DOHH2 (cell line): ENCODE results near the gene EPN2.

Experiments used
- H3F3A ChIP-seq: fragments of 200-600 bp; sonication (generic), shearing (Covaris generic); 2 replicates; pipeline ENCODE4 v1.6.0; 2016; ENCODE audit warnings: antibody characterized with exemption, mild to moderate bottlenecking; ENCODE audit not compliant: control insufficient read depth, insufficient read depth
- H3K27ac ChIP-seq: fragments of 200-600 bp; sonication (generic); 2 replicates; pipeline ENCODE4 v1.5.1; 2014; ENCODE audit warnings: low read depth, mild to moderate bottlenecking, low read length, moderate library complexity
- H3K27me3 ChIP-seq: fragments of 200-600 bp; sonication (generic); 2 replicates; pipeline ENCODE4 v1.6.1; 2014; ENCODE audit warnings: mild to moderate bottlenecking, low read length, mixed read lengths; ENCODE audit not compliant: control insufficient read depth
- H3K36me3 ChIP-seq: fragments of 200-600 bp; sonication (generic); 2 replicates; pipeline ENCODE4 v1.6.1; 2014; ENCODE audit warnings: mild to moderate bottlenecking, low read length, moderate library complexity, mixed read lengths; ENCODE audit not compliant: control insufficient read depth
- H3K4me1 ChIP-seq: fragments of 200-600 bp; sonication (generic); 2 replicates; pipeline ENCODE4 v1.6.1; 2014; ENCODE audit warnings: mild to moderate bottlenecking, low read length, mixed read lengths; ENCODE audit not compliant: control insufficient read depth
- H3K4me2 ChIP-seq: fragments of 200-600 bp; sonication (generic); 2 replicates; pipeline ENCODE4 v1.6.0; 2014; ENCODE audit warnings: mild to moderate bottlenecking, low read length, moderate library complexity
- H3K4me3 ChIP-seq: fragments of 200-600 bp; sonication (generic); 2 replicates; pipeline ENCODE4 v1.5.1; 2014; ENCODE audit warnings: mild to moderate bottlenecking, low read length, mixed read lengths
- H3K79me2 ChIP-seq: fragments of 200-600 bp; sonication (generic); 2 replicates; pipeline ENCODE4 v1.6.1; 2014; ENCODE audit warnings: mild to moderate bottlenecking, low read length, mixed read lengths; ENCODE audit not compliant: control insufficient read depth
- H3K9me2 ChIP-seq: fragments of 200-600 bp; sonication (generic); replicated peaks from 2 replicates; pipeline ENCODE4 v1.6.1; 2014; ENCODE audit warnings: mild to moderate bottlenecking, low read length, mixed read lengths; ENCODE audit not compliant: control insufficient read depth
- H3K9me3 ChIP-seq: fragments of 200-600 bp; sonication (generic); 2 replicates; pipeline ENCODE4 v1.6.1; 2014; ENCODE audit warnings: antibody characterized with exemption, low read length, mixed read lengths; ENCODE audit not compliant: control insufficient read depth, insufficient read depth
- H4K20me1 ChIP-seq: fragments of 200-600 bp; sonication (generic); 2 replicates; pipeline ENCODE4 v1.6.0; 2014; ENCODE audit warnings: low read depth, mild to moderate bottlenecking, antibody characterized with exemption, low read length, moderate library complexity; ENCODE audit not compliant: control insufficient read depth, insufficient read depth
- EZH2phosphoT487 ChIP-seq: fragments of 200-600 bp; sonication (generic); IDR thresholded peaks from 2 replicates; pipeline ENCODE4 v1.6.1; 2017; ENCODE audit warnings: borderline replicate concordance, mild to moderate bottlenecking, antibody characterized with exemption, low read length, moderate library complexity, mixed read lengths
- TF ChIP-seq, protein P1 (sequence below): fragments of 200-600 bp; sonication (generic); IDR thresholded peaks from one replicate; pipeline ENCODE4 v1.5.1; 2014; ENCODE audit warnings: antibody characterized with exemption, mild to moderate bottlenecking, low read depth, low read length; ENCODE audit not compliant: poor library complexity, severe bottlenecking

The EPN2 gene

GRCh38 chr17:19345067-19345460, 107.9 kb downstream of the EPN2 start:
- no peaks in the 10 kb centered on the region for H4K20me1 ChIP-seq
- TF ChIP-seq EZH2phosphoT487 = no peak
- TF ChIP-seq, protein P1, sequence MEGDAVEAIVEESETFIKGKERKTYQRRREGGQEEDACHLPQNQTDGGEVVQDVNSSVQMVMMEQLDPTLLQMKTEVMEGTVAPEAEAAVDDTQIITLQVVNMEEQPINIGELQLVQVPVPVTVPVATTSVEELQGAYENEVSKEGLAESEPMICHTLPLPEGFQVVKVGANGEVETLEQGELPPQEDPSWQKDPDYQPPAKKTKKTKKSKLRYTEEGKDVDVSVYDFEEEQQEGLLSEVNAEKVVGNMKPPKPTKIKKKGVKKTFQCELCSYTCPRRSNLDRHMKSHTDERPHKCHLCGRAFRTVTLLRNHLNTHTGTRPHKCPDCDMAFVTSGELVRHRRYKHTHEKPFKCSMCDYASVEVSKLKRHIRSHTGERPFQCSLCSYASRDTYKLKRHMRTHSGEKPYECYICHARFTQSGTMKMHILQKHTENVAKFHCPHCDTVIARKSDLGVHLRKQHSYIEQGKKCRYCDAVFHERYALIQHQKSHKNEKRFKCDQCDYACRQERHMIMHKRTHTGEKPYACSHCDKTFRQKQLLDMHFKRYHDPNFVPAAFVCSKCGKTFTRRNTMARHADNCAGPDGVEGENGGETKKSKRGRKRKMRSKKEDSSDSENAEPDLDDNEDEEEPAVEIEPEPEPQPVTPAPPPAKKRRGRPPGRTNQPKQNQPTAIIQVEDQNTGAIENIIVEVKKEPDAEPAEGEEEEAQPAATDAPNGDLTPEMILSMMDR = no peak
- H3K27ac ChIP-seq = no peak overlapping the region
- H3K4me1 ChIP-seq = peaks cover 8% of the 10 kb centered on the region
- no peak overlapping the region for H3K4me3 ChIP-seq
- H3K4me2 ChIP-seq = no peak overlapping the region
- no peaks in the 10 kb centered on the region for H3K36me3 ChIP-seq
- no peaks in the 10 kb centered on the region for H3K79me2 ChIP-seq
- no peaks in the 10 kb centered on the region for H3K9me2 ChIP-seq
- peaks cover 2% of the 10 kb centered on the region; the same call in 1 of the 2 replicates for H3K27me3 ChIP-seq
- no peaks in the 10 kb centered on the region for H3K9me3 ChIP-seq
- H3F3A ChIP-seq = no peaks in the 10 kb centered on the region

- no peaks in the 10 kb centered on the region for H4K20me1 ChIP-seq
- no peaks in the 10 kb centered on the region for H3F3A ChIP-seq
- H3K4me1 ChIP-seq = peaks cover 8% of the 10 kb centered on the region
- no peaks in the 10 kb centered on the region for H3K9me3 ChIP-seq
- TF ChIP-seq, protein P1 = no peak
- TF ChIP-seq EZH2phosphoT487 = no peak
- H3K4me2 ChIP-seq = no peak overlapping the region
- no peaks in the 10 kb centered on the region for H3K79me2 ChIP-seq
- H3K36me3 ChIP-seq = no peaks in the 10 kb centered on the region
- H3K27ac ChIP-seq = no peak overlapping the region
- no peaks in the 10 kb centered on the region for H3K9me2 ChIP-seq
- H3K4me3 ChIP-seq = no peak overlapping the region
- peaks cover 2% of the 10 kb centered on the region; the same call in 1 of the 2 replicates for H3K27me3 ChIP-seq
Measured at GRCh38 chr17:19345486-19346350, 108.6 kb downstream of the EPN2 start.

GRCh38 chr17:19346351-19347255, 109.4 kb downstream of the EPN2 start:
- H3K4me2 ChIP-seq = no peak overlapping the region
- H3K4me1 ChIP-seq = peaks cover 8% of the 10 kb centered on the region
- no peak overlapping the region for H3K4me3 ChIP-seq
- H3K27me3 ChIP-seq = peaks cover 2% of the 10 kb centered on the region; the same call in 1 of the 2 replicates
- no peaks in the 10 kb centered on the region for H3F3A ChIP-seq
- no peaks in the 10 kb centered on the region for H4K20me1 ChIP-seq
- H3K79me2 ChIP-seq = no peaks in the 10 kb centered on the region
- no peaks in the 10 kb centered on the region for H3K9me2 ChIP-seq
- H3K36me3 ChIP-seq = no peaks in the 10 kb centered on the region
- no peaks in the 10 kb centered on the region for H3K9me3 ChIP-seq
- TF ChIP-seq, protein P1 = no peak
- no peak for TF ChIP-seq EZH2phosphoT487
- H3K27ac ChIP-seq = no peak overlapping the region
